Vagina (tissue), 2 donors: ENCODE measurements around the gene NIPBL.

Experiments
- POLR2AphosphoS5 ChIP-seq, 2 donors: sonication (generic); formaldehyde crosslinking; IDR thresholded peaks; one replicate each; pipeline ENCODE4 v1.9.0; 2017; ENCODE audit warnings: antibody characterized with exemption in 2 of 2, mild to moderate bottlenecking in 2 of 2, low read depth in 1 of 2; ENCODE audit not compliant: insufficient read depth in 1 of 2
- TF ChIP-seq, protein P1 (sequence below), 3 experiments: fragments of 450-650 bp in 2 of 3; fragments of 200-600 bp in 1 of 3; sonication (generic) in 1 of 3; IDR thresholded peaks; one replicate each; pipeline ENCODE4 v1.5.1; 2017 to 2019; ENCODE audit warnings: antibody characterized with exemption in 3 of 3, mild to moderate bottlenecking in 2 of 3, moderate library complexity in 2 of 3

DNA sequence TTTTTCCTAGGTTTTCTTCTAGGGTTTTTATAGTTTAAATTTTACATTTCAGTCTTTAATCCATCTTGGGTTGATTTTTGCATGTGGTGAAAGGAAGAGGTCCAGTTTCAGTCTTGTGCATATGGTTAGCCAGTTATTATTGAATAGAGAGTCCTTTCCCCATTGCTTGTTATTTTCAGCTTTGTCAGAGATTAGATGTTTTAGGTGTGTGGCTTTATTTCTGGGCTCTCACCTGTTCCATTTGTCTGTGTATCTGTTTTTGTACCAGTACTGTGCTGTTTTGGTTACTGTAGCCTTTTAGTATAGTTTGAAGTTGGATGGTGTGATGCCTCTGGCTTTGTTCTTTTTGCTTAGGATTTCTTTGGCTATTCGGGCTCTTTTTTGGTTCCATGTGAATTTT is 25.8 kb downstream of the NIPBL start:
- TF ChIP-seq, protein P1, sequence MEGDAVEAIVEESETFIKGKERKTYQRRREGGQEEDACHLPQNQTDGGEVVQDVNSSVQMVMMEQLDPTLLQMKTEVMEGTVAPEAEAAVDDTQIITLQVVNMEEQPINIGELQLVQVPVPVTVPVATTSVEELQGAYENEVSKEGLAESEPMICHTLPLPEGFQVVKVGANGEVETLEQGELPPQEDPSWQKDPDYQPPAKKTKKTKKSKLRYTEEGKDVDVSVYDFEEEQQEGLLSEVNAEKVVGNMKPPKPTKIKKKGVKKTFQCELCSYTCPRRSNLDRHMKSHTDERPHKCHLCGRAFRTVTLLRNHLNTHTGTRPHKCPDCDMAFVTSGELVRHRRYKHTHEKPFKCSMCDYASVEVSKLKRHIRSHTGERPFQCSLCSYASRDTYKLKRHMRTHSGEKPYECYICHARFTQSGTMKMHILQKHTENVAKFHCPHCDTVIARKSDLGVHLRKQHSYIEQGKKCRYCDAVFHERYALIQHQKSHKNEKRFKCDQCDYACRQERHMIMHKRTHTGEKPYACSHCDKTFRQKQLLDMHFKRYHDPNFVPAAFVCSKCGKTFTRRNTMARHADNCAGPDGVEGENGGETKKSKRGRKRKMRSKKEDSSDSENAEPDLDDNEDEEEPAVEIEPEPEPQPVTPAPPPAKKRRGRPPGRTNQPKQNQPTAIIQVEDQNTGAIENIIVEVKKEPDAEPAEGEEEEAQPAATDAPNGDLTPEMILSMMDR (IDR thresholded peaks at IDR 0.05) = no peak
- no peak for TF ChIP-seq POLR2AphosphoS5 (IDR thresholded peaks at IDR 0.05; ENCODE audit: insufficient read depth in 1 of 2, low read depth in 1 of 2)
